ENCODE measurements around the gene ZNF444. TPM values are rescaled to one million over a fixed set of nuclear protein-coding genes. Genes with fewer than 3 reads are reported as not detected.
"Not testable (repeated sequence)": the region's sequence is repeated elsewhere in the genome, so short reads cannot be mapped to it uniquely, and the experiment has no call there.

Gene ZNF444
- total RNA-seq, 4 donors from 2014 or later = 35.1 to 53.0 (median 45.5) TPM

DNA sequence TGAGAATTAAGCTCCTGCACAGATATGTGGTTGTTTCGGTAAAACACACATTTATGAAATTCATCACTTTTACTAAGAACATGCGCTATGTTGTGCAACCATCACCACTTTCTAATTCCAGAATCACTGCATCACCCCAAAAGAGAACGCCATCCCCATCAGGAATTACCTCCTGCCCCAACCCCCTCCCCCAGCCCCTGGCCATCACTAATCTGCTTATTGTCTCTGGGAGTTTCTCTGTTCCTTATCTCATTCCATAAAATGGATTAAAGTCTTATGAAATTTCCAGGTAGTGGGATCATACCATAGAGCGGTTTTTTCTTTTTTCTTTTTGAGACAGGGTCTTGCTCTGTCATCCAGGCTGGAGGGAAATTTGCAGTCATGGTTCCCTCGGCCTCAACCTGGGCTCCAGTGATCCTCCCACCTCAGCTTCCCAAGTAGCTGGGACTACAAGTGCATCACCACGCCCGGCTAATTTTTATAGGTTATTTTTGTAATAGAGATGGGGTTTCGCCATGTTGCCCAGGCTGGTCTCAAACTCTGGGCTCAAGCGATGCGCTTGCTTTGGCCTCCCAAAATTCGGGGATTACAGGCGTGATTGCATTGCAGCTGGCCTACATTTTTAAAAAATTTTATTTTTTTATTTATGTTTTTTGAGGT, 53.0 kb downstream of the ZNF444 start:
- intact Hi-C loops (cut with DNase I) = no loop called here
- 81% methylated on average over 12 of the region's 12 CpGs for WGBS, 2 donors

DNA sequence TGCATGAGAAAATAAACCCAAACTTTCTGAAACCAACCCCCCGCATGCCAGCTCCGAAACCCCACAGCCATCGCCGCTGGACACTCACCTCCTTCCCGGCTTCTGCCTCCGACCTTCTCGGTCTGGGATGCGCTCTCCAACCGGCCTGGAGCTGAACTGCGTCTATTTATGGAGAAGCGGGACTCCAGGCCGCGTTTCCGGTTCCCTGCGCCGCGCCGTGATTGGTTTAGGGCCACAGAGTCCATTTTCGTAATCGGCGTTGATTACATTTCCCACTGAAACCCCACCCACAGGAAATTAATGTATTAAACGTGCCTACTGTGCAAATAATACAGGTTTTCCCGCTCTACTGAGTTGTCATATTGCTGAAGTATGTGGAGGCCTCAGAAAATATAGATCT, 56.6 kb downstream of the ZNF444 start, which contains the start of gene ZSCAN5B:
TSS of gene ZSCAN5B (minus strand) at position 138 of the 400 bp plus-strand sequence. CDS start 4,731 bp downstream, outside the sequence.
- H3K36me3 ChIP-seq; H3K27ac ChIP-seq; H3K4me3 ChIP-seq (replicated peaks in 1 of 3); H3K4me1 ChIP-seq; DNase-seq; H3K27me3 ChIP-seq; H3K9me3 ChIP-seq; intact Hi-C loops (cut with DNase I): not testable (repeated sequence)
- 86 to 89% methylated on average over 23 of the region's 23 CpGs for WGBS, 2 donors

More for the DNA sequence above, 53.0 kb downstream of the ZNF444 start:
- no peak overlapping the region for H3K27ac ChIP-seq
- no peak for DNase-seq
- H3K27me3 ChIP-seq = no peaks in the 10 kb centered on the region
- no peaks in the 10 kb centered on the region for H3K4me1 ChIP-seq
- no peak for TF ChIP-seq POLR2A (IDR thresholded peaks at IDR 0.05)
- TF ChIP-seq, protein P1, sequence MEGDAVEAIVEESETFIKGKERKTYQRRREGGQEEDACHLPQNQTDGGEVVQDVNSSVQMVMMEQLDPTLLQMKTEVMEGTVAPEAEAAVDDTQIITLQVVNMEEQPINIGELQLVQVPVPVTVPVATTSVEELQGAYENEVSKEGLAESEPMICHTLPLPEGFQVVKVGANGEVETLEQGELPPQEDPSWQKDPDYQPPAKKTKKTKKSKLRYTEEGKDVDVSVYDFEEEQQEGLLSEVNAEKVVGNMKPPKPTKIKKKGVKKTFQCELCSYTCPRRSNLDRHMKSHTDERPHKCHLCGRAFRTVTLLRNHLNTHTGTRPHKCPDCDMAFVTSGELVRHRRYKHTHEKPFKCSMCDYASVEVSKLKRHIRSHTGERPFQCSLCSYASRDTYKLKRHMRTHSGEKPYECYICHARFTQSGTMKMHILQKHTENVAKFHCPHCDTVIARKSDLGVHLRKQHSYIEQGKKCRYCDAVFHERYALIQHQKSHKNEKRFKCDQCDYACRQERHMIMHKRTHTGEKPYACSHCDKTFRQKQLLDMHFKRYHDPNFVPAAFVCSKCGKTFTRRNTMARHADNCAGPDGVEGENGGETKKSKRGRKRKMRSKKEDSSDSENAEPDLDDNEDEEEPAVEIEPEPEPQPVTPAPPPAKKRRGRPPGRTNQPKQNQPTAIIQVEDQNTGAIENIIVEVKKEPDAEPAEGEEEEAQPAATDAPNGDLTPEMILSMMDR (IDR thresholded peaks at IDR 0.05) = no peak
- no peaks in the 10 kb centered on the region for H3K9me3 ChIP-seq
- H3K36me3 ChIP-seq = no peaks in the 10 kb centered on the region
- H3K4me3 ChIP-seq (replicated peaks in 1 of 3) = no peak overlapping the region

DNA sequence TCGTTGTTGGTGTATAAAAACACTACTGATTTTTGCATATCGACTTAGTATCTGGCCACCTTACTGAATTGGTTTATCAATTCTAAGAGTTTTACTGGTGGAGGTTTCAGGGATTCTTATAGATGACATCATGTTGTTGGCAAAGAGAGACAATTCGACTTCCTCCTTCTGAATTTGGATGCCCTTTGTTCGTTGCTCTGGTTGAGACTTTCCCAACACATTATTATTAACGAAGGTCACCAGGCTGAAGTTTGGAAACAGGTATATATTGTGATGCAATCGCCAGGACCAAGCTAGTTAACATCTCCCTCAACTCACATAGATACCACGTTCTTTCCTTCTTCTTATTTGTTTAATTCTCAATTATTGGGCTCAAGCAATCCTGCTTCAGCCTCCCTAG, 58.6 kb downstream of the ZNF444 start:
- Histone ChIP-seq H3K36me3 (no peaks in the 10 kb centered on the region), H3K27me3 (no peaks in the 10 kb centered on the region), H3K4me1 (no peaks in the 10 kb centered on the region), H3K4me3 (replicated peaks in 1 of 3) (no peak overlapping the region), H3K9me3 (no peaks in the 10 kb centered on the region), H3K27ac (no peak overlapping the region)
- WGBS, 2 donors = 69 to 70% methylated on average over 7 of the region's 7 CpGs
- DNase-seq = no peak
- intact Hi-C loops (cut with DNase I) = no loop called here
- TF ChIP-seq, protein P1 (IDR thresholded peaks at IDR 0.05) = no peak
- TF ChIP-seq POLR2A (IDR thresholded peaks at IDR 0.05) = no peak

DNA sequence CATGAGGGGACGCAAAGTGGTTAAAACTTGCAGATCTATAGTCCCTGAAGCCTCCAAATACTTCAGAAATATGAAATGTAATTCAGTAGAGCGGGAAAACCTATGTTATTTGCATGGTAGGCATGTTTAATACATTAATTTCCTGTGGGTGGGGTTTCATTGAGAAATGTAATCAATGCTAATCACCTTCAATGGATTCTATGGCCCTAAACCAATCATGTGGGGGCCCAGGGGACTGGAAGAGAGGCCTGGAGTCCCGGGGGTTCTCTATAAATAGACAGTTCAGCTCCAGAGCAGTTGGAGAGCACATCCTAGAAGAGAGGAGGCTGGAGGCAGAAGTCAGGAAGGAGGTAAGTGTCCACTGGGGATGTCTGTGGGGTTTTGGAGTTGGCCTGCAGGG, 60.9 kb downstream of the ZNF444 start, which contains the start of gene ZSCAN5C:
TSS of gene ZSCAN5C (plus strand) at position 301 of the 400 bp plus-strand sequence. CDS start 3,641 bp downstream, outside the sequence.
- H3K36me3 ChIP-seq = no peaks in the 10 kb centered on the region
- H3K4me3 ChIP-seq (replicated peaks in 1 of 3) = no peak within 1 kb of the TSS
- WGBS, 2 donors = 59 to 63% methylated on average over 3 of the region's 3 CpGs
- no peak within 1 kb of the TSS for H3K27ac ChIP-seq
- DNase-seq = no peak
- H3K9me3 ChIP-seq = no peaks in the 10 kb centered on the region
- no peaks in the 10 kb centered on the region for H3K27me3 ChIP-seq
- TF ChIP-seq POLR2A (IDR thresholded peaks at IDR 0.05) = no peak
- TF ChIP-seq, protein P1 (IDR thresholded peaks at IDR 0.05) = no peak
- no peaks in the 10 kb centered on the region for H3K4me1 ChIP-seq
- intact Hi-C loops (cut with DNase I) = no loop called here

DNA sequence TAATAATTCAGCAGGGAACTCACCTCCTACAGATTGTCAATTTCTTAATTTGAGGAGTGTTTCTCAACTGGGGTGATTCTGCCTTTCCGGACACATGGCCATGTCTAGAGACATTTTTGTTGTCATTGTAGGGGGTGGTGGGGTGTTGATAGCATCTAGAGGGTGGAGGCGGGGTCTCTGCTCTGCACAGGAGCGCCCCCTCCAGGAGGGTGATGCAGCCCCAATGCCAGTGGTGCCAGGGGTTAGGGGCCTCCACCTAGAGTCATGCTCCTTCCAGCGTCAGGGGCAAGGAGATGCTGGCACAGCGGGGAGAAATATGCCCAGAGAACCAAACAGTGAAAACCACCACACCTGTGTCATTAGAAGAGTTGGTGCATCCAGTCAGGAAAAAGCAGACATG, 66.5 kb downstream of the ZNF444 start:
- H3K36me3 ChIP-seq; intact Hi-C loops (cut with DNase I); DNase-seq; H3K9me3 ChIP-seq; H3K4me3 ChIP-seq (replicated peaks in 1 of 3); H3K27me3 ChIP-seq; H3K4me1 ChIP-seq; H3K27ac ChIP-seq: not testable (repeated sequence)
- 61 to 72% methylated on average over 4 to 5 of the region's 5 CpGs for WGBS, 2 donors

DNA sequence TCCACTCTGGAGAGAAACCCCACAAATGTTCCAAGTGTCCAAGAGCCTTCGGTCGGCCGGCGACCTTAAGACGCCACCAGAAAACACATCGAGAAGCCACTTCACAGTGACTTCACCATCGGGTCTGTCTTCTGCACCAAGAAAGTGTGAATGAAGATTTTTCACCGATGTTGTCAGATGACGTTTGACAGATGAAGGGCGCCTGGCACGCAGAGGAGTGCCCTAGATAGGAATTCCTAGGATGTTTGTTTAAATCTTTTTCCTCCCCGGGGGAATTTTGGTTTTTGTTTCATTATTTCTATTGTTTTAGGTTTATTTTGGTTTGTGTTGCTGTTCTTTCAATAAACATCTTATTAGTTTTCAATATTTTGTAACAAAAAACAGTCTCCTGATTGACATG, 68.0 kb downstream of the ZNF444 start:
- DNase-seq = no peak
- no peaks in the 10 kb centered on the region for H3K4me1 ChIP-seq
- no peaks in the 10 kb centered on the region for H3K36me3 ChIP-seq
- H3K4me3 ChIP-seq (replicated peaks in 1 of 3) = no peak overlapping the region
- TF ChIP-seq POLR2A (IDR thresholded peaks at IDR 0.05) = no peak
- TF ChIP-seq, protein P1 (IDR thresholded peaks at IDR 0.05) = no peak
- no peak overlapping the region for H3K27ac ChIP-seq
- no peaks in the 10 kb centered on the region for H3K27me3 ChIP-seq
- intact Hi-C loops (cut with DNase I) = no loop called here
- no peaks in the 10 kb centered on the region for H3K9me3 ChIP-seq
- WGBS, 2 donors = 82 to 90% methylated on average over 12 of the region's 12 CpGs

DNA sequence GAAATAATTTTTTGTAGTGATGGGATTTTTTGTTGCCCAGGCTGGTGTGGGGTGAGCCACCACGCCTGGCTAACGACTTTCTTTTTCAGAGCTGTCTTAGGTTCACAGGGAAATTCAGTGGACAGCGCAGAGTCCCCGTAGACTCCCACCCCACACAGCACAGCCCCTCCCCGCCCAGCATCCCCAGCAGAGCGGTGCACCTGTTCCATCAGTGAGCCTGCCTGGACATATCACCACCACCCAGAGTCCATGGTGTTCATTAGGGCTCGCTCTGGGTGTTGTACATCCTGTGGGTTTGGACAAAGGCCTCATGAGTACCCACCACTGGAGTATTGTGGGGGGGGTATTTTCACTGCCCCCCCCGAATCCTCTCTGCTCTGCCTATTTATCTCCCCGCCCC, 68.9 kb downstream of the ZNF444 start:
- H3K27ac ChIP-seq; DNase-seq; intact Hi-C loops (cut with DNase I); H3K4me1 ChIP-seq; H3K27me3 ChIP-seq; H3K9me3 ChIP-seq; H3K4me3 ChIP-seq (replicated peaks in 1 of 3); H3K36me3 ChIP-seq: not testable (repeated sequence)
- 85 to 88% methylated on average over 8 to 9 of the region's 9 CpGs for WGBS, 2 donors
